Adipocyte (in vitro differentiated cells): ENCODE results near the gene PPM1E.
A peak's percentile ranks its signal among the peaks of the same experiment; 100 is the strongest.

Source experiments
- DNase-seq: peaks from one replicate; pipeline ENCODE4 v3.0.0-alpha.2; 2015; ENCODE audit warnings: low read depth
- H3K27me3 ChIP-seq: replicated peaks from 2 replicates; pipeline ENCODE4 v1.7.0; 2013; ENCODE audit warnings: mild to moderate bottlenecking, low read length, moderate library complexity; ENCODE audit not compliant: control insufficient read depth, insufficient read depth
- H3K36me3 ChIP-seq: 2 replicates; pipeline ENCODE4 v1.7.0; 2013; ENCODE audit warnings: low read length, mild to moderate bottlenecking, moderate library complexity; ENCODE audit not compliant: control insufficient read depth, insufficient read depth, severe bottlenecking
- H3K4me1 ChIP-seq: 2 replicates; pipeline ENCODE4 v1.7.0; 2013; ENCODE audit warnings: mild to moderate bottlenecking, low read length, moderate library complexity; ENCODE audit not compliant: control insufficient read depth, insufficient read depth
- H3K4me3 ChIP-seq: 2 replicates; pipeline ENCODE4 v1.7.0; 2013; ENCODE audit warnings: mild to moderate bottlenecking, low read length, moderate library complexity
- H3K9ac ChIP-seq: 2 replicates; pipeline ENCODE4 v1.7.0; 2013; ENCODE audit warnings: mild to moderate bottlenecking, low read length, moderate library complexity
- H3K9me3 ChIP-seq: 2 replicates; pipeline ENCODE4 v1.7.0; 2013; ENCODE audit warnings: mild to moderate bottlenecking, low read length, moderate library complexity; ENCODE audit not compliant: control insufficient read depth

The PPM1E gene

DNA sequence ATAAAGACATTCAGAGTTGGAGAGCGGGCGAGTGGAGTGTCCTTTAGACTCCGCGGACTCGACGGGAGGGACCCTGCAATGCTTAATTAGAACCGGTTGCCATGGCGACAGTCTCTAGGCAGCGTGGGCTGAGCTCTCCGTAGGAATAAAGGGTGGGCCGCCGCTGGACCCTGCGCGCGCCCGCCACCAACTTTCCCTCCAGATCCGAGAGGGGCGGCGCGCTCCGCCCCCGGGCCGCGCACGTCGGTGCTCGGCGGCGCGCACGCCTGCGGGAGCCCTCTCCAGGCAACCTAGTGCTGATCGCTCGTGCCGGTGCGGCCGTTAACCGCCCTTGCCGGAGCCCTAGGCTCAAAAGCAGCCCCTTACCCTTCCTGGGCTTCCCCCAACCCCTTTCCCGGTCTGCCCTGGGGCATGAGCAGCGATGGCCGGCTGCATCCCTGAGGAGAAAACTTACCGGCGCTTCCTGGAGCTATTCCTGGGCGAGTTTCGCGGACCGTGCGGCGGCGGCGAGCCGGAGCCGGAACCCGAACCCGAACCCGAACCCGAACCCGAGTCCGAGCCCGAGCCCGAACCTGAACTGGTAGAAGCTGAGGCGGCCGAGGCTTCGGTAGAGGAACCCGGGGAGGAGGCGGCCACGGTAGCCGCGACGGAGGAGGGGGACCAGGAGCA lies at the start of gene PPM1E:
Gene PPM1E, plus strand, starts transcription at position 278 of the 669 bp plus-strand sequence.
- Histone ChIP-seq H3K9ac (no peak within 1 kb of the TSS), H3K9me3 (no peaks in the 10 kb centered on the region), H3K4me1 (peaks cover 4% of the 10 kb centered on the region), H3K27me3 (peaks cover 36% of the 10 kb centered on the region), H3K36me3 (no peaks in the 10 kb centered on the region), H3K4me3 (peak within 1 kb of the TSS; percentile 82)
- peak; percentile 36 for DNase-seq

DNA sequence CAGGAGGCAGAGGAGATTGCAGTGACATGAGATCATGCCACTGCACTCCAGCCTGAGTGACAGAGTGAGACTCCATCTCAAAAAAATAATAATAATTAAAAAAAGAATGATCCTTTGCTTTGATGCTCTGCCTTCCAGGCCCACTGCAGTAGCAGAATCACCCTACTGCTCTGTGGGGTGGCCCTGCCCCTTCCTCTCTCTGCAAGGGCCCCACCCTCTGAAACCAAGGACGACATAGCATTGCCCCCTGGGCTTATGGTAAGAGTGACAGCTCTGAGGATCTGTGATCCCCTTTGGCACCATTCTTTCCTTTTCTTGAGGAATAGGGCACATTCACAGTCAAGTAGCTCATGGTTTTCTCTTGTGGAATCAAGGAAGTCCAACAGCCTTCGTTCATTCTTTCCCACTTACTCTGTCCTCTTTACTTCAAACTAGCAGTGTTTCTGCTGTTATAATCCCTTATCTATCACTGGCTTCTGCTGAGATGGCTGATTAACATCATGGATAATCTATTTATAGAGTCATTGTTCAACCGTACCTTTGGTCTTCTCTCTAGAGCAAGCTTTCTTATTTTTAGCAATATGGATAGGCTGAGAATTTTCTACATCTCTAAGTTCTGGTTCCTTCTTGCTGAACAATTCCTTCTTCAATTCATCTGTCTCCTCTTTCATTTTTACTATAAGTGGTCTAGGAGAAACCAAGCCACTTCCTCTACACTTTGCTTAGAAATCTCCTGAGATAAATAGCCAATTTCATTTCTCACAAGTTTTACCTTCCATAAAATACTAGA lies 49.1 kb upstream of the PPM1E start:
- no peak for DNase-seq
- no peak overlapping the region for H3K9ac ChIP-seq
- H3K9me3 ChIP-seq = no peaks in the 10 kb centered on the region
- no peak overlapping the region for H3K4me3 ChIP-seq
- no peaks in the 10 kb centered on the region for H3K27me3 ChIP-seq
- H3K4me1 ChIP-seq = no peaks in the 10 kb centered on the region
- peaks cover 2% of the 10 kb centered on the region for H3K36me3 ChIP-seq

DNA sequence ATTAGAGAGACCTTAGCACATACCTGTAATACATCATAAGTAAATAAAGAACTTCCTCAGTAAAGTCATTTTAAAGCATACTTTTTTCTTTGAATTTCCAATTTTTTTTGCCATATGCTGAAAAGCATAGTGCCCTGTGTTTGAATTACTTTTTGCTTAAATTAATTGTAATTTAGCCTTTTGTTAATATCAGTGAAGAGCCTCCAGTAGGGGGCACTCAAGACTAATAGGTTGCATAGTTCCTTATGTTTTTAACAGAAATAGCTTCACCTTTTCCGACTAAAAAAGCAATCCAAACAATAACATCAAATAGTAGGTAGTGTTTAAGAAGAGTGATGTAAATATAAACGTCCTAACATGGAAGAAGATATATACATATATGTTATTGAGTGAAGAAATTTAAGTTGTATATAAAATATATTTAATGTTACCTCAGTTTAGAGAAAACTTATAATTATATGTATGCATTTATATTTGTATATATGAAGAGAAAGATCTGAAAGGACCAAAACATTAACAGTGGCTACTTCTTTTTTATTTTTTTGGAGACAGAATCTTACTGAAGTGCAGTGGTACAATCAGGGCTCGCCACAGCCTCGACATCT lies 44.6 kb upstream of the PPM1E start:
- H3K4me1 ChIP-seq = no peaks in the 10 kb centered on the region
- H3K9ac ChIP-seq = no peak overlapping the region
- H3K27me3 ChIP-seq = no peaks in the 10 kb centered on the region
- no peaks in the 10 kb centered on the region for H3K9me3 ChIP-seq
- DNase-seq = peak; percentile 89
- no peak overlapping the region for H3K4me3 ChIP-seq
- peaks cover 2% of the 10 kb centered on the region for H3K36me3 ChIP-seq

DNA sequence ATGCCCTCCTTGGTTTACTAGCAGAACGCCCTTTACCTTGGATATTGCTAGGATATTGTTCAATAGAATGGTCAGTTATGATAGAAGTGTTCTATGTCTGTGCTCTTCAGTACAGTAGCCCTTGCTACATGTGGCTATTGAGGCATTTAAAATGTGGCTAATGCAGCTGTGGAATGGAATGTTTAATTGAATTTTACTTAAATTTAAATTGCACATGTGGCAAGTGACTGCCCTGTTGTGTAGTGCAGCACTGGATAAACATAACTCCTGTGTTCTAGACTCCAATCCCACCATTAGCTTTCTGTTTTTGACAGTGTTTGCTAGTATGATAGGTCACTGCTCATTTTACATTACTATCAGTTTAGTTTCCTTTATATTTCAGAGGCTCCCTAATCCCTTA lies 33.4 kb upstream of the PPM1E start:
- Histone ChIP-seq H3K4me1 (no peaks in the 10 kb centered on the region), H3K9me3 (no peaks in the 10 kb centered on the region), H3K36me3 (no peaks in the 10 kb centered on the region), H3K9ac (no peak overlapping the region), H3K27me3 (no peaks in the 10 kb centered on the region), H3K4me3 (no peak overlapping the region)
- no peak for DNase-seq

DNA sequence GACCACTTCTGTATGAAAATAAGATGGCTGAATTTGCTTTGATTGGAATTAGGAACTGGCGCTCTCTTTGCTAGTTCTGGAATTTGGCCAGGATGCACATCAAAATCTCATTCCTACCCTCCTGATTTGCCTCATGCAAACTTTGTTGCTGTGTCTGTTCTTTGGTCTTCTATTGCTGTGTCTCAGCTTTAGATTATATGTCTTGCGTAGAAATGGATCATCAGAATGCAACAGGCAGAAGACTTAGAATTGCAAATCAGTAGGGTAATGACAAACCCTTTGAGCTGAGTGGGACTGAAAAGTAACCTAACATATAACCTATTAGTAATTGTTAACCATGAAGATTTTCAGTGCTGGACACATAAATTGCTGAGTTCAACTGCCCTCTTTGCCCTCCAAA lies 33.0 kb upstream of the PPM1E start:
- Histone ChIP-seq H3K4me3 (no peak overlapping the region), H3K9ac (no peak overlapping the region), H3K9me3 (no peaks in the 10 kb centered on the region), H3K4me1 (no peaks in the 10 kb centered on the region), H3K36me3 (no peaks in the 10 kb centered on the region), H3K27me3 (no peaks in the 10 kb centered on the region)
- no peak for DNase-seq

DNA sequence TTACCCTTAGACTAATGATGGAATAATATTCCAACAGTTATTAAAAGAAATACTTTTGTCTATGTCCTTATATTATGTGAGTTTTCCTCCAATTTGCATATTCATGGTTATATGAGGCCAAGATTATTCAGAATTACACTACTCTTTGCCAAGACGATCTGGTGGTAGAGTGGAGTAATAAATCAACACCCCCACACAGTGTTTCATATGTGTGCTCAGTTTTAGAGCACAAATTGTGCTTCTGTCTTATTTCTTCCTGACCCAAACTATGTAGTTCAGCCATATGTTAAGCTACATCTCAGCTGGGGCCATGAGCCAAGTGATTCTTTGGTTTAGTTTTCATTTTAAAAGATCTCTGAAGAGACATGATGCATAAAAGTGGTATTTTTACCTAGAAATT lies 26.9 kb upstream of the PPM1E start:
- H3K9me3 ChIP-seq = no peaks in the 10 kb centered on the region
- H3K4me3 ChIP-seq = no peak overlapping the region
- H3K27me3 ChIP-seq = no peaks in the 10 kb centered on the region
- DNase-seq = no peak
- H3K4me1 ChIP-seq = peaks cover 2% of the 10 kb centered on the region
- H3K36me3 ChIP-seq = no peaks in the 10 kb centered on the region
- H3K9ac ChIP-seq = no peak overlapping the region

DNA sequence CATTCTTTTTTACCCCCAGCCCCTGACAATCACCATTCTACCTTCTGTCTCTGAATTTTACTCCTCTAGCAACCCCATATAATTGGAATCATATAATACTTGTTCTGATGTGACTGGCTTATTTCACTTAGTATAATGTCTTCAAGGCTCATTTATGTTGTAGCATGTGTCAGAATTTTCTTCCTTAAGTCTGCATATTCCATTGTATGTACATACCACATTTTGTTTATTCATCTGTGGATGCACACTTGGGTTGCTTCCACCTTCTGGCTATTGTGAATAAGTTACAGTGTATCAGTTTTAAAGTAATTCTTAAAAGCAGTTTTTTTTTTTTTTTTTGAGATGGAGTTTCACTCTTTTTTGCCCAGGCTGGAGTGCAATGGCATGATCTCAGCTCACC lies 24.7 kb upstream of the PPM1E start:
- H3K4me3 ChIP-seq = no peak overlapping the region
- no peaks in the 10 kb centered on the region for H3K9me3 ChIP-seq
- no peaks in the 10 kb centered on the region for H3K36me3 ChIP-seq
- no peak overlapping the region for H3K9ac ChIP-seq
- no peaks in the 10 kb centered on the region for H3K27me3 ChIP-seq
- peaks cover 2% of the 10 kb centered on the region for H3K4me1 ChIP-seq
- no peak for DNase-seq

DNA sequence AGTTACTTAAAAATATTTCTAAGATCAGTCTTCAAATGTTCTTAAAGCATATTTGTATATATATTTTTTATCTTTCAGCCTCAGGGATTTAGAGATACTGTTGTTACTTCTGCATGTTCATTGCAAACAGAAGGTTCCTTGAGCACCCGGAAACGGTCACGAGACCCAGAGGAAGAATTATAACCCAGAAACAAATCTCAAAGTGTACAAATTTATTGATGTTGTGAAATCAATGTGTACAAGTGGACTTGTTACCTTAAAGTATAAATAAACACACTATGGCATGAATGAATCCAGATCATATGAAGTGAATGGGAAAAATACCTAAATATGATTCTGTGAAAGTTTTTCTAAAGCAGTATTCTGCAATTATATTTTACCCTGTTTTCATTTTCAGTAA lies 21.6 kb upstream of the PPM1E start:
- H3K36me3 ChIP-seq = no peaks in the 10 kb centered on the region
- no peak overlapping the region for H3K9ac ChIP-seq
- no peaks in the 10 kb centered on the region for H3K9me3 ChIP-seq
- H3K4me1 ChIP-seq = no peaks in the 10 kb centered on the region
- no peak overlapping the region for H3K4me3 ChIP-seq
- DNase-seq = no peak
- H3K27me3 ChIP-seq = no peaks in the 10 kb centered on the region

DNA sequence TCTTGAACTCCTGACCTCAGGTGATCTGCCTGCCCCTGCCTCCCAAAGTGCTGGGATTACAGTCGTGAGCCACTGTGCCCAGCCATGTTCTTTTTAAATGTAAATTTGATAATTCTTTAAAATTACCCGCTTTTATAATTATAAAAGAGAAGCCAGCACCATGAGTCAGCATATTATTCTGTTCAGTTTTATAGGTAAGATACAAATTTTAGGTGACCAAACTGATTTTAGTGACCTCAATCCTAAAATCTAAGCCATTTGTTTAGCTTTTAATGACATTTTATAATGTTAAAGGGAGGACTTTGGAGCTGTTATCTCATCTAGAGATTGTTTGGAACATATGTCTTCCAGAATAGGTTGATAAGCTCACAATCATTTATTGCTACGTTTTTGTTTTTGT lies 20.8 kb upstream of the PPM1E start:
- no peaks in the 10 kb centered on the region for H3K4me1 ChIP-seq
- H3K9me3 ChIP-seq = no peaks in the 10 kb centered on the region
- H3K27me3 ChIP-seq = no peaks in the 10 kb centered on the region
- no peak overlapping the region for H3K4me3 ChIP-seq
- no peak for DNase-seq
- H3K36me3 ChIP-seq = no peaks in the 10 kb centered on the region
- no peak overlapping the region for H3K9ac ChIP-seq

DNA sequence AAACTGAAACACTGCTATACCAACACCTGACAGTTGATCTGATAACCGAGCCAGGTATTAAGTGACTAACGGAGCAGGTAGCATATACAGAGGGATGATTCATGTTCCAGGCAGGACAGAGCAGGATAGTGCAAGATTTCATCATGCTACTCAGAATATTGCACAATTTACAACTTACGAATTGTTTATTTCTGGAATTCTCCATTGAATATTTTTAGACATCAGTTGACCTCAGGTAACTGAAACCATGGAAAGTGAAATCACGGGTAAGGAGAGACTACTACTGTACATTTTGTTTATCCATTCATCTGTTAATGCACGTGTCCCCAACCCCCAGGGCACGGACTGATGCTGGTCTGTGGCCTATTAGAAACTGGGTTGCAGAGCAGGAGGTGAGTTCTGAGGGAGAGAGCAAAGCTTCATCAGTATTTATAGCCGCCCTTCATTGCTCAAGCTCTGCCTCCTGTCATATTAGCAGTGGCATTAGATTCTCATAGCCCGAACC lies 14.5 kb upstream of the PPM1E start:
- H3K9ac ChIP-seq = no peak overlapping the region
- H3K36me3 ChIP-seq = no peaks in the 10 kb centered on the region
- H3K4me3 ChIP-seq = no peak overlapping the region
- DNase-seq = peak; percentile 37
- no peaks in the 10 kb centered on the region for H3K4me1 ChIP-seq
- H3K27me3 ChIP-seq = no peaks in the 10 kb centered on the region
- no peaks in the 10 kb centered on the region for H3K9me3 ChIP-seq

DNA sequence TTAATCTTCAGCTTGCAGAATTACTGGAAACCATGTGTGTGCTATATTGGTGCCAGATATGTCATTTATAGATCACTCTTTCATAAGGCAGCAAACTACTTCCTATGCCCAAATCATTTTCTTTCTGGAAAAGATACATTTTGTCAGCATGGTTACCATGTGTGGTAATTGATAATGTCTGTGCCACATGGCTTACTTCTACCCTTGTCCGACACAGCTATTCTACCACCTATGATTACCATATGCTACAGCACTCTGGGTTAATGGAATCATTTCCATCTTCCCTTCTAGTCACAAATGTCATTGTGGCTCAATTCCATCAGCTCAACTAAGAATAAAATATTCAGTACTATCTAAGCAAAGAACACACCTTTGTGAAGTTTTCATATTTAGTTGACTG lies 8.0 kb upstream of the PPM1E start:
- Histone ChIP-seq H3K27me3 (no peaks in the 10 kb centered on the region), H3K9me3 (no peaks in the 10 kb centered on the region), H3K4me1 (no peaks in the 10 kb centered on the region), H3K4me3 (no peak overlapping the region), H3K9ac (no peak overlapping the region), H3K36me3 (no peaks in the 10 kb centered on the region)
- no peak for DNase-seq
